Measurements from ENCODE around the gene NME2.
A peak's percentile ranks its signal among the peaks of the same experiment; 100 is the strongest.

Gene NME2

DNA sequence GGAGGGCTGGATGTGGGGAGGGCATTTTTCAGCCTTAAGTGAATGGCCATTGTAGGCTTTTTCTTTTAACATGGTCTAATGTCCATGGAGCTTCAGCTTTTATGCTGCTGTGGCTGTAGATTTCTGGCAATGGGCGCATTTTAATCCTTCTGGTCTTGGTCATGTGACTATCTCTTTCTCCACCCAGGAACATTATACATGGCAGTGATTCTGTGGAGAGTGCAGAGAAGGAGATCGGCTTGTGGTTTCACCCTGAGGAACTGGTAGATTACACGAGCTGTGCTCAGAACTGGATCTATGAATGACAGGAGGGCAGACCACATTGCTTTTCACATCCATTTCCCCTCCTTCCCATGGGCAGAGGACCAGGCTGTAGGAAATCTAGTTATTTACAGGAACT lies 4.7 kb upstream of the NME2 start:
- Histone ChIP-seq H3K4me2 (ENCODE audit: low read depth, low read length, poor library complexity, severe bottlenecking) (no peak overlapping the region), H3K9me2 (replicated peaks; ENCODE audit: low read depth, low read length) (no peaks in the 10 kb centered on the region), H3K4me1 (ENCODE audit: insufficient read depth, low read length, poor library complexity, severe bottlenecking) (peaks cover 14% of the 10 kb centered on the region), H2AFZ (ENCODE audit: low read length) (no peak overlapping the region), H3K36me3 (ENCODE audit: insufficient read depth, low read length) (peaks cover 52% of the 10 kb centered on the region; the same call in 1 of the 2 replicates), H3K9ac (ENCODE audit: low read depth, low read length, poor library complexity, severe bottlenecking) (no peak overlapping the region), H4K20me1 (ENCODE audit: insufficient read depth, low read length, poor library complexity, severe bottlenecking) (no peaks in the 10 kb centered on the region), H3F3A (ENCODE audit: low read depth) (no peaks in the 10 kb centered on the region), H3K4me3 (ENCODE audit: low read length, poor library complexity, severe bottlenecking) (no peak overlapping the region), H3K27me3 (ENCODE audit: insufficient read depth, low read length, poor library complexity, severe bottlenecking) (no peaks in the 10 kb centered on the region), H3K79me2 (ENCODE audit: insufficient read depth, low read length) (peaks cover 26% of the 10 kb centered on the region), H3K9me3 (ENCODE audit: insufficient read depth, low read depth, low read length) (no peaks in the 10 kb centered on the region)
- TF ChIP-seq EZH2phosphoT487 (IDR thresholded peaks at IDR 0.05; ENCODE audit: borderline replicate concordance) = no peak
- TF ChIP-seq, protein P1, sequence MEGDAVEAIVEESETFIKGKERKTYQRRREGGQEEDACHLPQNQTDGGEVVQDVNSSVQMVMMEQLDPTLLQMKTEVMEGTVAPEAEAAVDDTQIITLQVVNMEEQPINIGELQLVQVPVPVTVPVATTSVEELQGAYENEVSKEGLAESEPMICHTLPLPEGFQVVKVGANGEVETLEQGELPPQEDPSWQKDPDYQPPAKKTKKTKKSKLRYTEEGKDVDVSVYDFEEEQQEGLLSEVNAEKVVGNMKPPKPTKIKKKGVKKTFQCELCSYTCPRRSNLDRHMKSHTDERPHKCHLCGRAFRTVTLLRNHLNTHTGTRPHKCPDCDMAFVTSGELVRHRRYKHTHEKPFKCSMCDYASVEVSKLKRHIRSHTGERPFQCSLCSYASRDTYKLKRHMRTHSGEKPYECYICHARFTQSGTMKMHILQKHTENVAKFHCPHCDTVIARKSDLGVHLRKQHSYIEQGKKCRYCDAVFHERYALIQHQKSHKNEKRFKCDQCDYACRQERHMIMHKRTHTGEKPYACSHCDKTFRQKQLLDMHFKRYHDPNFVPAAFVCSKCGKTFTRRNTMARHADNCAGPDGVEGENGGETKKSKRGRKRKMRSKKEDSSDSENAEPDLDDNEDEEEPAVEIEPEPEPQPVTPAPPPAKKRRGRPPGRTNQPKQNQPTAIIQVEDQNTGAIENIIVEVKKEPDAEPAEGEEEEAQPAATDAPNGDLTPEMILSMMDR (conservative IDR thresholded peaks at IDR 0.05; ENCODE audit: low read length) = no peak

- Histone ChIP-seq H2AFZ (ENCODE audit: low read length) (no peak overlapping the region), H3K4me1 (ENCODE audit: insufficient read depth, low read length, poor library complexity, severe bottlenecking) (peaks cover 23% of the 10 kb centered on the region), H3K9me2 (replicated peaks; ENCODE audit: low read depth, low read length) (no peaks in the 10 kb centered on the region), H3K9me3 (ENCODE audit: insufficient read depth, low read depth, low read length) (no peaks in the 10 kb centered on the region), H3F3A (ENCODE audit: low read depth) (no peaks in the 10 kb centered on the region), H3K27me3 (ENCODE audit: insufficient read depth, low read length, poor library complexity, severe bottlenecking) (no peaks in the 10 kb centered on the region), H3K36me3 (ENCODE audit: insufficient read depth, low read length) (peaks cover 38% of the 10 kb centered on the region; the same call in 1 of the 2 replicates), H3K4me2 (ENCODE audit: low read depth, low read length, poor library complexity, severe bottlenecking) (peak overlapping the region; percentile 89), H3K79me2 (ENCODE audit: insufficient read depth, low read length) (peaks cover 32% of the 10 kb centered on the region), H4K20me1 (ENCODE audit: insufficient read depth, low read length, poor library complexity, severe bottlenecking) (peaks cover 13% of the 10 kb centered on the region), H3K9ac (ENCODE audit: low read depth, low read length, poor library complexity, severe bottlenecking) (peak overlapping the region; percentile 87), H3K4me3 (ENCODE audit: low read length, poor library complexity, severe bottlenecking) (peak overlapping the region; percentile 78)
- no peak for TF ChIP-seq EZH2phosphoT487 (IDR thresholded peaks at IDR 0.05; ENCODE audit: borderline replicate concordance)
- TF ChIP-seq, protein P1 (conservative IDR thresholded peaks at IDR 0.05; ENCODE audit: low read length) = no peak
Measured at GRCh38 chr17:51164911-51165679, 1.1 kb upstream of the NME2 start.

DNA sequence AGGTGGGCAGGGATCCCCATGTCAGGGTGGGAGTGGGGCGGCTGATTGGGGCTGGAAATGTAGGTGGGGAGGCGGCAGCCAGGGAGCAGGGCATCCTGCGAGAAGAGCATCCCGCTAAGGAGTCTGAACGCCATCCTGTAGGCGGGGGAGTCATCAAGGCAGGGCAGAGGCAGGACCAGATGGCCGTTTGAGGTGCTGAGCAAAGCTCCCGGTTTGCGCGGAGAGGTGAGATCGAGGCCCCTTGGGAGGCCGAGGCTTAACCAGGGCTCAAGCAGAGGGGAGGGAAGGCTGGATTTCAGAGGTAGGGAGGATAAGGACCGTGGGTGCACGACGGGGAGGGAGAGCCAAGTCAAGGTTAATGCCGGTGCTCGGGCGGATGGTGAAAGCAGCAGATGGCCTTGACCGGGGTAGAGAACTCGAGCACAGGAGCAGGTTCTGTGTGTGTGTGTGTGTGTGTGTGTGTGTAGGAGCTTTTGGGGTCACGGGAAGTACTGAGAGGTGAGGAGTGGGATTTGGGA lies 472 bp upstream of the NME2 start:
- Histone ChIP-seq H3K36me3 (ENCODE audit: insufficient read depth, low read length) (peaks cover 37% of the 10 kb centered on the region; the same call in 1 of the 2 replicates), H4K20me1 (ENCODE audit: insufficient read depth, low read length, poor library complexity, severe bottlenecking) (peaks cover 13% of the 10 kb centered on the region), H3K79me2 (ENCODE audit: insufficient read depth, low read length) (peaks cover 34% of the 10 kb centered on the region), H3K27me3 (ENCODE audit: insufficient read depth, low read length, poor library complexity, severe bottlenecking) (no peaks in the 10 kb centered on the region), H3K4me1 (ENCODE audit: insufficient read depth, low read length, poor library complexity, severe bottlenecking) (peaks cover 23% of the 10 kb centered on the region), H3K9ac (ENCODE audit: low read depth, low read length, poor library complexity, severe bottlenecking) (peak overlapping the region; percentile 87), H3K9me3 (ENCODE audit: insufficient read depth, low read depth, low read length) (no peaks in the 10 kb centered on the region), H3K9me2 (replicated peaks; ENCODE audit: low read depth, low read length) (no peaks in the 10 kb centered on the region), H2AFZ (ENCODE audit: low read length) (peak overlapping the region; percentile 85), H3F3A (ENCODE audit: low read depth) (no peaks in the 10 kb centered on the region), H3K4me2 (ENCODE audit: low read depth, low read length, poor library complexity, severe bottlenecking) (peak overlapping the region; percentile 89), H3K4me3 (ENCODE audit: low read length, poor library complexity, severe bottlenecking) (peak overlapping the region; percentile 78)
- no peak for TF ChIP-seq EZH2phosphoT487 (IDR thresholded peaks at IDR 0.05; ENCODE audit: borderline replicate concordance)
- TF ChIP-seq, protein P1 (conservative IDR thresholded peaks at IDR 0.05; ENCODE audit: low read length) = no peak

Data from Loucy (cell line).